DMS153 (cell line): Measurements from ENCODE around the gene FOXD4L1.
"Not testable (repeated sequence)": the region's sequence is repeated elsewhere in the genome, so short reads cannot be mapped to it uniquely, and the experiment has no call there.

Source experiments
- DNase-seq: peaks from one replicate; lab custom pipeline; 2025; lab: John Stamatoyannopoulos, UW

Gene FOXD4L1

DNA sequence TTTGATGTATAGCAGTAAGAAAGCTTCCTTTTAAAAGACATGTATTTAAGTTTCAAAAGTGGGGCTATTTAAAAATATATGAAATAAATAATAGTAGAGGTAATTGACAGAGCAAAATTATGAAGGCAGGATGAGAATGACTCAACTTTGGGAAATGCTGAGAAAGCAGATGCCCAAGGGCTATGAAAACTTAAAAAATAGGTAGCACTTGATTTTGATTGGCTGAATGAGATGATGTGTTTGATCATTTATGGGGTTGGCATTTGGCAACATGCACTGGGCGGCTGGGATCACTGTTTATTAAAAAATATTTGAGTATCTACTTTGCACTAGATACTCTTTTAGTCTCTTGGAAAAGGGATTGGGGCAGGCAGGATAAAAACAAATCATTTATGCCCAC lies 26.5 kb downstream of the FOXD4L1 start:
- DNase-seq = not testable (repeated sequence)

DNA sequence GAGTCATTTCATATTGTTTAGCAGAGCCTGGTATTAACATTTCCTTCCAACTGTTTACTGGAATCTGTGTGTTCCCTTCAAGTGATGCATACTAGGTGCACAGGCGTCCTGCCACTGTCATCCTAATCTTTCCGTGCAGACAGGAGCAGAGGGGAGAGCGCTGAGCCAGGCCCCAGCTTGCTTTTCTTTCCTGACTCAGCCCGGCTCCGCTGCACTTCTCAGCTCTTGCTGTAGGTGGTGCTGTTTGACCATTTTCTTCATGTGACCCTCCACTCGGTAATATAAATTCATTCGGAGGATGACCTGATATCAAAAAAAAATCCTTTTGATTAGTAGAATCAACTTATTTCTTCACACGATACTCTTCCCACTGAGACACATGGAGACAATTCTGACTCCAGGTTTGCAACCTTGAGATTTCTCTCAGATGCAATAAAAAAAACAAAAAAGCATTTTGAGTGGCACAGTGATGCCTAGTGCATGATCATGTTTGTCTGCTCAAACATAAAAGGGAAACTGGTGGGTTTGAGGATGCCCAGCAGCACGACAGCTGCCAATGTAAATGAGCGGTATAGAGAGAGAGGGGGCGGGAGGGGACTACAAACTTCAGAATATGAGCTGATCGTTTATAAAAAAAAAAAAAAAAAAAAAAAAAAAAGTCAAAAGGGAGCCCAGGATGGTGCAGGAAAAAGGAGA lies 29.0 kb downstream of the FOXD4L1 start:
- DNase-seq = not testable (repeated sequence)

DNA sequence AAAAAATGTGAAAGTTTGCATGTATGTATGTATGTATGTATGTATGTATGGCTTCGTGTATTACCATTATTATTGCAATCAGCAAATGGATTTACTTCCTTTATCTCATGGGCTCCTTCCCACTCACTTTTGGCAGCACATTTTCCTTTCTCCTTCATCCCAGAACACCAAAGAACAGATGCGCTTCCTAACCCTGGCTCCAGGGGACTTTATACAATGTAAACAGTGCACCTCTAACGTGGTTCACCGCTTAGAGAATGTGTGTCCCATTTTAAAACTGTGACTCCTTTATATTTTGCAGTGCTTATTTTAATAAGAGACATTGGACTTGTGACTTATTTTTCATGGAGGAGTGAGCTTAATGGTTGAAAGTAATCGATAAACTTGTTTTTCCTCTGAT lies 29.7 kb downstream of the FOXD4L1 start:
- DNase-seq = not testable (repeated sequence)

DNA sequence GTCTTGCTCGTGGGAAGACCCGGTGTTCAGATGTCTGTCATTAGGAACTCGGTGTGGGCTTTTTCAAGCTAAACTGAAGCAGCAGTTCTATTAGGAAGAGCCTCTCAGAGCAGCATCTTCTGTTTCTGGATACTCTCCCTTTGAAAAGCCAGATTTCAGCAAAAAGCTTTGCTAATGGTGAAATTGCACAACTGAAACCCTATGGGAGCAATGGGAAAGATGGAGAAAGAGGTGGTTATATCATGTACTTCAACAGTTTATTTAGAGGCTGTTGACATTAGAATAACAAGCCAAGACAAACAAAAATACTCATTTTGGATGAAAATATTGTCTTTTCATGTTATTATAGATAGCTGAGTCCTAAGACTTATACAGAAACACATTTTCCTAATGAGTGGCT lies 30.4 kb downstream of the FOXD4L1 start:
- not testable (repeated sequence) for DNase-seq

DNA sequence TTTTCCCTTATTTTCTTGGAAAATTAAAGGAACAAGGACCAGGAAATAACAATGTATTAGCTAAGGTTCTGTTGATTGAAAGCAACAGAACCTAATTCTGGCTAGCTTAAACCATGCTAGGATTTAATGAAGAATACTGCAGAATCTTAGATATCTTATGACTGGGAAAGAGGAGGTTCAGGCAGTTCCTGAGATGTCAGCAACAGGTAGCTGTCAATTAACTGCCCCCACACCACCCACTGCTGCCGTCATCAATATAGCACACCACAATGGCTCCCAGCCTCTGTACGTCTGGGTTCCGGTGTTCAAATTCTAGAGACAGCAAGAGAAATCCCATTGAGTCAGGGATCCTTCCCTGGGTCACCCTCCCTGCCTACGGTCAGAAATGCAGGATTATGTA lies 34.5 kb downstream of the FOXD4L1 start:
- DNase-seq = not testable (repeated sequence)

DNA sequence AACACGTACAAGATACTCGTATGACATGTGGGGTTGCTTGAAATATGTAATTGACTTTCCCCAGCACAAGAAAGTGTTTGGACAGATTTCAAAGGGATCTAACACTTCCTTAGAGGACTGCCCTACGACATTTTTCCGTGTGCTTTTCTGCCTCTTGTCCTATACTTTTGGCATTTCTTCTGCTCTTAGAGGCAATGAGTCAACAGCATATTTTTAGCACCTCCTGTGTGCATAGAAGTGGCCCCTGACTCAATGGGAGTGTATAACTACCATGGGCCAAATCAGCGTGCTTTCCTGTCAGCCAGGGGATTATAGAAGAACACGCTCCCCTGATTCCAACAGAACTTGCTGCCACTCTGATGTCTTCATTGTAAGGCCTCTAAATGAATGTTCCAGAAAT lies 38.1 kb downstream of the FOXD4L1 start:
- DNase-seq = not testable (repeated sequence)

DNA sequence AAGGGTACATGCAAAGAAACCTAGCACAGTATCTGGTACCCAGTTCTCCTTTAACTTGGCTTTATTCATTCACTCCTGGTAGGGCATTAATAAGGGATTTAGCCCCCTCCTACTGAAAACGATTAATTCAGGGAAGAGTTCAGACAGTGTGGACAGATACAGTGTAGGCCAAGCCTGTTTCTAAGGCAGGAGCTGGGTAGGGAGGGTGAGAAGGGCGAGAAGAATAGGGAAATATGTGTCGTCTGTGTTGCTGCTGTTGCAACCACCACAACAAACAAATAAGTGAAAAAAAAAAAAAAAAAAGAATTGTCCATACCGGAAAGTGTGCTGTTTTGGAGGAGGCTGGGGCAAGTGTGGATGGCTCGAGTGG lies 42.4 kb downstream of the FOXD4L1 start:
- DNase-seq = not testable (repeated sequence)

DNA sequence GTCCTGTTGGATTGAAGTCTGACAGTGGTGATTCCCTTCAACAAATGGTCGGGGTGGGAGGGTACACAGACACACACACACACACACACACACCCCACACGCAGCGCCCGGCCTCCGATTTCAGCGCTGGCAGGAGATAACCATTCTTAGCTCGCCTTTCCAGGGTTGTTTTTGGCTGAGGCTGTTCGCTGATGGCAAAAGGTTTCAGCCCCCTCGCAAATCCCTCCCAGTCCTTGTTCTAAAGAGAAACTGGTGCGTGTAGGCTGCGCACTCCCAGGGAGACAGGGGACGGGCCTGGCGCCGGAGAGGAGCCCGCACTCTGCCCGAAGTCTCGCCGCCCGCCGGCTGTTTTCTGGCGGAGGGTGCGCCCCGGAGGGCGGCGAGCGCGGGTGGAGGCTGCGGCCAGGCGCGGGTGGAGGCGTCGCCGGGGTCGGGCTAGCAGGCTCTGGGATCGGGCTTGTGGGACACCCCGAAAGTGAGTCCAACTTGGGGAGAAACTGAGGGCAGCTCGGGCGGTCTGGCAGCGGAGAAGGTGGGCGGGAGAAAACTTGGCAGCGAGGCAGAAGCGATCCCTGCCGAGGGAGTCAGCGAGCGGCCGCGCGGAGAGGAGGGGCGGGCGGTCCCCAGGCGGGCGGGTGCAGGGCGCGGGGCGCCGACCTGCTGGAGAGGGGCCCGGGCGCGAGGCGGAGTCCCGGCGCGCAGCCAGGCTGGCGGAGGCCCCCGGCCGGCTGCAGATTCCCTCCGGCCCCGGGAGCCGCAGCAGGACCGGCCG lies 42.9 kb downstream of the FOXD4L1 start:
- DNase-seq = not testable (repeated sequence)

DNA sequence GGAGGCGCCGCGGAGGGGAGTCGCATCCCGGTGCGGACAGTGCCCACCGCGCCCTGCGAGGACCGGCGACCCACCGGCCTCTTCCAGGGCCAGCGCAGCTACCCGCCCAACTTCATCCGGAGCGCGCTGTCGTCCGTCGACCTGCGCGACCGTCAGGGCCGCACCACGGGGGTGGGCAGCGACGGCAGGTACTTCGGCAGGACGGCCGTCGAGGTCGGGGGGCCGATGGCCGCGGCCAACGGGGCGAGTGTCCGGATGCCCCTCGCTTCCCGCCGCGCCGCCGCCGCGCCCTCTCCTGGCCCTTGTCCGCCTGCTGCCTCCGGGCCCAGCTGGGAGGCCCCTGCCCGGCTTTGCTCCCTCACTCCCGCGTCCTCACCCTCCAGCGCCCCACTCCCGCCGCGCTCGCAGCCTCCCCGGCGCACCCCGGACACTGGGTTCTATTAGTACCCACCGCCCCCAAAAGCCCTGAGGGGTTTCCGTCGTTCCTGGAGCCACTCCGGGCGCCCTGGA lies 43.6 kb downstream of the FOXD4L1 start:
- DNase-seq = not testable (repeated sequence)

DNA sequence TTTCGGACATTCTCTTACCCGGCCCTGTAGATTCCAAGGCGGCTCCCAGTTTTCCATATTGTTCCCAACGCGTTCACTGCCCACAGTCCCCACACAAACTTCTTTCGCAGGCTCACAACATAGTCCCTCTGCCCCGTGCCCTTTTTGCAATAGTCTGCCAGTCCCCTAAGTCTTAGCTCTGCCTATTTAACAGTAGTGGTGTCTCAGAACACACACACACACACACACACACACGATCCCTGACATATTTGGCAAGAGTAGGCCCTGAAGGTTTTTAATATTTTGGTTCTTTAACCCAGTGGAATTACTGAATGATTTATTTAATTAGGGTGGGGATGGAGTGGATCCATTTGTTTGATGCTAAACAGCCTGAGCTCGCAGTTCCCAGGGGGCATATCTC lies 44.1 kb downstream of the FOXD4L1 start:
- DNase-seq = not testable (repeated sequence)
